Measurements from ENCODE around the gene OFD1.
A peak's percentile ranks its signal among the peaks of the same experiment; 100 is the strongest.

Gene OFD1

DNA sequence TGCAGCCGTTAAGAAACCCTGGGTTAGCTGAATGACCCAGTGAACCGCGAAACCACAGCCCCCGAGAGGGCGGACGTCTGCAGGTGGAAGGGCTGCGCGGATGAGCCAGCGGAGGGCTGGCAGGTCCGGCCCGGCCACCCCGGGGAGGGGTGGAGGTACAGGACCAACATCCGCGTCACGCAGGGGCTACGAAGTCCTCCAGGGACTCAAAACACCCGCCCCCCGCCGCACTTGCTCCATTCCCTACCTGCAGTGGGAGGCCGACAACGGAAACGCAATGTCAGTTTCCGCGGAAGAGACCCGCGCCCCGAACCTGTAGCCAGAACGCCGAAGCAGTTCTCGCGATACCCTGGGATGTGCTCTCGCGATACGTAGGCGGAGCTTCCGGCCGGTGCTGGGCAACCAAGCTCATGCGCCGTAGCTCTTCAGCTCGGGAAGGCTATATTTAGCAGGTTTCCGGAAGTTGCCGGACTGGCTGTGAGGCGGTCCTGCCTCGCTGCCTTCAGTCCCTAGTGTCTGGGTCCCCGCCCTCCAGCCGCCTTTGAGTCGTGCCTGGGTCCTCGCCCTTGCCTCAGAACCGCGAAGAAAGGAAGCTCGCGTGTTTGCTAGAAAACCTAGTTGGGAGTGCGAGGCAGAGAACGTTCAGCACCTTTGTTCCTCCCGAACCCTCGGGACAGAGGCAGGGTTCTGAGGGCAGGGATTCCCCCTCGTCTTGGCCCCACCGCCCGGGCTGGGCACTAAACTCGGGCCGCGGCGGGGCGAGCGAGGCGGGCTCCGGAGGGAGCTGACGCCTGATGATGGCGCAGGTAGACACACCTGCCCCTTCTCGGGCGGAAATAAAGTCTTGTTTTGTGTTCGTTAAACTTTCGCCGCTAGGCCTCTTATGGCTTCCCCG is at the start of gene OFD1, which contains the start of gene TRAPPC2:
OFD1 (plus strand) TSS at position 471 of the 895 bp plus-strand sequence; CDS start at position 795, 324 bp downstream.
TRAPPC2 (minus strand) TSS at position 343 of the 895 bp plus-strand sequence. CDS start 14,657 bp downstream, outside the sequence.
- DNase-seq (ENCODE audit: extremely low read depth in 1 of 2, low read depth in 1 of 2): peak; percentile 74 to 82

DNA sequence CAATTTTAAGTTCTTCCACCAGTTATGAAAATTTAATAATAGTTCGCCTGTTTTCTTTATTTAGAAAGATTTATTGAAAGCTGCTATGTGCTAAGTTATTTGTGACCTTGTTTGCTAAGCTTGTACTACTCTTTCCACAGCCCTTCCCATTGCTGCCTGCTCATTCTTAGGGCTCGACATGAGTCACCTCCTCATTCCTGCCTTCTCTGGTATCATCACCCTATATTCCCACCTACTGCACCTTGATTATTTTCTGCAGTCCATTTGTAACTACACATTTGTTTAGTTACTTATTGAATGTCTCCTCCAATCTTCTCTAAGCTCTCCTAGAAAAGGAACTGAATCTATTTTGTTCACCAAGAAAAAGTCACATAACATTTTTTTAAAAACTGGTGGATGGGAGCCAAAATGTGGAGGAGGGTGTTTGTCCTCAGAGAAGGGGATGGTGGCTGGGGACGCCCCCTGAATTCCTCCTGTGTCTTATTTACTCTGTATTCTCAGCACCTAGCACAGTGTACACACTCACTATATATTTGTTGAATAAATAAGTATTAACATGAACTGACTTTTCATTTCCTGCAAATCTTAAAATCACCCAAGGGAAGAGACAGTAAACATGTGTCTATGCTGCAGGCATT is 49.3 kb upstream of the OFD1 start:
- no peak for DNase-seq (ENCODE audit: extremely low read depth in 1 of 2, low read depth in 1 of 2)

DNA sequence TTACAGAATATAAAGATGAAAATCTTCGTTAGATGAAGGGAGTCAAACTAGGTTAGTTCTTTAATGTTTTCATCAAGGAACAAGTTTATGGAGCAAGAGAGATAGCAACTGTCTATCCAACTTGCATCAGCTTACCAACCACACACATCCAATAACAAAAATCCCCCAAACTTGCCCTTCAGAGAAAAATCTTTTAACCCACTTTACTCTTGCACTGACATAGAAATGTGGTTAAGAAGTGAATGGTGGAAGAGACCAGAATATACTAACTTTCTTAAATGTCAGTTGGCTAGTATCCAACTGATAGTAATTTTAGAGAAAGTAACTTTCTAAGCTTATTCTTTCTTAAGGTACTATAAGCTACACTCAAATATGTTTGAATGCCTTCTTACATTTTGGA is 47.3 kb upstream of the OFD1 start:
- no peak for DNase-seq (ENCODE audit: extremely low read depth in 1 of 2, low read depth in 1 of 2)

DNA sequence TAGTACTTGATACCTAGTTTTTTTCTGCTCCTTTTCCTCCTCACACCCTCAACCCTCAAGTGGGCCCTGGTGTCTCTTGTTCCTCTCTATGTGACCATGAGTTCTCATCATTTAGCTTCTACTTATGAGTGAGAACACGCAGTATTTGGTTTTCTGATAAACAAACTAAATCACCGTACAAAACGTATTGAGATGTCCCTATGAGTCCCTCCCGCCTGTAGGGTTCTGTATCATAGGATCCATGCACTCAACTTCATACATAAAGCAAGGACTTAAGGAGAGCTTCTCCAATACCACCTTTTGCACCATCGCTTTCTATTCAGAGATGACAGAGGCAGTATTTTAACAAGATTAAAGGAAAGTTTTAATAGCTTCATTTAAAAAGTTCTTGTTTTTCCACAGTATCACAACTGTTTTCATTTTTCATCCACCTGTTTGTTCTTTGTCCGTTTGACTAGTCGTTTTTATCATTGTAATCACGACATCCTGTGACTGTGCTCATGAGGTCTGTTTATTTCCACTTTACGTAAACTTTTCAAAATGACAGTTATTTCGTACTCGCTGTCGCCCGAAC is 46.1 kb upstream of the OFD1 start:
- no peak for DNase-seq (ENCODE audit: extremely low read depth in 1 of 2, low read depth in 1 of 2)

DNA sequence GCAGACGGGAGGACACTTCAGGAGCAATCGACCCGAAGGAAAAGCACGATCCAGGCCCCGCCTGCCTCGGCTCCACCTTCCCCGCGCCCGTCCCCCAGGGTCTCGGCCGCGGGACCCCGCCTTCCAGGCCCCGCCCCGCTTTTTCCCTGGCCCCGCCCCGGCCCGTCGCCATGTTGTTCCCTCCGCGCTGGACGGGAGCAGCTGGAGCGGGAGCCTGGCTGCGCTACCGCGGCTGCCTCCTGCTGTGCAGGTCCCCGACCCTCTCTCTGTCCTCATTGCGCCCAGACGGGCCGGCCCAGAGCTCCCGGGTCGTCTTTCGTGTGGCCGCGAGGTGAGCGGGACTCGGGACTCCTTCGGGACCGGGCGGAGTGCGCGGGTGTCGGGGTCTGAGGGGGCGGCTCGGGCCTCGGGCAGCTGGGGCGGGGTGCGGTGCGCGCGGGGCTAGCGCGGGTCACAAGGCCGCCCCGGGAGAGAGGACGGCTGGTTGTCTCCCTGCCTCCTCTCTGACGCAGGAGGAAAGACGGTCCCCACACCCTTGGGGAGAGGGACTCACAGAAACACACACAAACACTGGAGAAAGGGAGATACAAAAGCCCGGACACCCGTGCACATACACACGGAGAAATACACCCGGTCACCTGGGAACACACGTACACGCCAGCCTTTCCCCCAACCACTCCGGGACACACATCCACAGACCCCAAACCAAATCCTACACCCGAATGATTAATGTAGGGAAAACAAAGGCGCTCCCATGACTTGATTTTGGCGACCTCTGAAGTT is 45.4 kb upstream of the OFD1 start, which contains the start of gene RAB9A:
RAB9A (plus strand) TSS at position 171 of the 783 bp plus-strand sequence. CDS start 19,619 bp downstream, outside the sequence.
- peak; percentile 69 to 70 for DNase-seq (ENCODE audit: extremely low read depth in 1 of 2, low read depth in 1 of 2)

- no peak for DNase-seq (ENCODE audit: extremely low read depth in 1 of 2, low read depth in 1 of 2)
Measured at GRCh38 chrX:13689741-13690211, 44.8 kb upstream of the OFD1 start.

- no peak for DNase-seq (ENCODE audit: extremely low read depth in 1 of 2, low read depth in 1 of 2)
Measured at GRCh38 chrX:13690836-13691235, 43.7 kb upstream of the OFD1 start.

GRCh38 chrX:13691841-13692371 is 42.6 kb upstream of the OFD1 start:
- DNase-seq (ENCODE audit: extremely low read depth in 1 of 2, low read depth in 1 of 2): no peak

- no peak for DNase-seq (ENCODE audit: extremely low read depth in 1 of 2, low read depth in 1 of 2)
Measured at GRCh38 chrX:13692771-13693231, 41.7 kb upstream of the OFD1 start.

DNA sequence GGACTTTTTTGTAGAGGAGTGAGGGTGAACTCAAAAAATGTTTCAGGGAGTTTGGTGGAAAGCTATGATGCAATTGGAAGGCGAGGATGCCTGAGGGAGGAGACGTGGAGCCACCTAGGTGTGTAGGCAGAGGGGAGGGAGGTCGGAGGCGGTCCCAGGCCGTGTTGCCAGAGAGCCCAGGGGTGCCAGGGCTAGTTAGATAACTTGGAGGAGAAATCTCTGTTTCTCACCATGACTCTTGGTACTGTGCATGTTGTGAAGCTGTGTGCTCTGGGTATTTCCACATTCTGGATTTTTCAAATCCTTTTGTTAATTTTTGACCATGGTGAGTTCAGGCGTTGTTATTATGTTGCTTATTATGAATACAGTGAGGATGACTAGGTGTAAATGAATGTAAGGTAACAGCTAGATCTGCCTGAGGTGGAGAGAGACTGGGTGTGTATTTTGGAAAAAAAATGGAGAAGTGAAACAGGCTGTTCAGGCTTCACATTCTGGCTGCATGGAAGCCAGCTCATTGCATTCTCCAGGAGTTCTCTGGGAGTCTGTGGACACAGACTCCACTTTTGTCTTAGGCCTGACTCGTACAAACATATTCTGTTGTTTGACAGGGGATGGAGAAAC is 41.1 kb upstream of the OFD1 start:
- DNase-seq (ENCODE audit: extremely low read depth in 1 of 2, low read depth in 1 of 2): no peak

GRCh38 chrX:13694359-13694758 is 40.2 kb upstream of the OFD1 start:
- DNase-seq (ENCODE audit: extremely low read depth in 1 of 2, low read depth in 1 of 2): no peak

DNA sequence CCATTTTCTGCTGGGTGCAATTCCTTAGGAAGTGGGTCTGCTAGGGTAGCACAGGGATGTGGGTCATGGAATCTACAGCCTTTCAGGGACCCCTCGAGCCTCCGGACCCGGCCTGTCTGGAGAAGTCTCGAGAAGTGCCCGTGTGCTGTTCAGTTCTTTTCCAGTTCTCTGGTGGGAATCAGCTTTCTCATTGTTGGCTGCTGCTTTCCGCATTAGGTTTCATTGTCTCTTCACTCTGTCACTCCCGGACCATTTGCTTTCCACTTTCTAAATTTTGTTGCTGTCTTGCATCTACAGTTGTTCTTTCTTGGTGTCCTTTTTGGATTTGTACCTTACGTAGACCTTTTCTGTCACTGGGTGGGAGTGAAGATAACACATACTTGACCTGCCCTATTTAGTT is 39.6 kb upstream of the OFD1 start:
- DNase-seq (ENCODE audit: extremely low read depth in 1 of 2, low read depth in 1 of 2): no peak

GRCh38 chrX:13695601-13696115 is 38.9 kb upstream of the OFD1 start:
- DNase-seq (ENCODE audit: extremely low read depth in 1 of 2, low read depth in 1 of 2): no peak

GRCh38 chrX:13697455-13697854 is 37.1 kb upstream of the OFD1 start:
- no peak for DNase-seq (ENCODE audit: extremely low read depth in 1 of 2, low read depth in 1 of 2)

DNA sequence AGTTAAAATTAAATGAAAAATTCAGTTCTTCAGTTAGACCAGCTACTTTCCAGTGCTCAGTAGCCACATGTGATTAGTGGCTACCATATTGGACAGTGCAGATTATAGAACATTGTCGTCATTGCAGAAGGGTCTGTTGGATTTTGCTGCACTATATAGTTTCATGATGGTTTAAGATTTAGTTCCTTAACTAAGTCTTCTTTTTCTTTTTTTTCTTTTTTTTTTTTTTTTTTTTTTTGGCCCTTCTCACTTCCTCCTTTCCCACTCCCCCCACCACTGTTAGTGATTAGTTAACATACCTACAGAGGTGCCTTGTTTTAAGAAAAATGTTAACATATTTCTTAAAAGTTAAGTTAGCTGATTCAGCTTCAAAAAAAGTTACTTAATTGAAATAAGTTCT is 36.6 kb upstream of the OFD1 start:
- DNase-seq (ENCODE audit: extremely low read depth in 1 of 2, low read depth in 1 of 2): no peak

GRCh38 chrX:13698432-13698831 is 36.1 kb upstream of the OFD1 start:
- no peak for DNase-seq (ENCODE audit: extremely low read depth in 1 of 2, low read depth in 1 of 2)

- no peak for DNase-seq (ENCODE audit: extremely low read depth in 1 of 2, low read depth in 1 of 2)
Measured at GRCh38 chrX:13699183-13699826, 35.2 kb upstream of the OFD1 start.

GRCh38 chrX:13700380-13700779 is 34.2 kb upstream of the OFD1 start:
- DNase-seq (ENCODE audit: extremely low read depth in 1 of 2, low read depth in 1 of 2): no peak
